ENCODE data around the gene CNTN5. TPM values are rescaled to one million over a fixed set of nuclear protein-coding genes. Genes with fewer than 3 reads are reported as not detected.

Gene CNTN5
- total RNA-seq, 2 donors from 2014 or later = 1.4 to 3.3 TPM

- H3K27me3 Mint-ChIP-seq (ENCODE audit: insufficient read depth) = no peaks in the 10 kb centered on the region
- Histone ChIP-seq H3K36me3 (ENCODE audit: control insufficient read depth, insufficient read depth, low read length) (no peaks in the 10 kb centered on the region), H3K4me1 (ENCODE audit: control insufficient read depth, insufficient read depth, low read length) (no peaks in the 10 kb centered on the region), H3K9me3 (ENCODE audit: control insufficient read depth, low read length) (no peaks in the 10 kb centered on the region), H3K4me3 (ENCODE audit: low read length) (no peak overlapping the region), H3K27ac (ENCODE audit: low read depth, low read length) (no peak overlapping the region), H3K9ac (ENCODE audit: extremely low read depth, low read length, poor library complexity, severe bottlenecking) (no peak overlapping the region), H3K27me3 (ENCODE audit: control insufficient read depth, insufficient read depth, low read length, poor library complexity, severe bottlenecking) (no peaks in the 10 kb centered on the region)
- no peaks in the 10 kb centered on the region for H3K9me3 Mint-ChIP-seq
- no peak overlapping the region for H3K4me3 Mint-ChIP-seq
- no peak overlapping the region for H3K27ac Mint-ChIP-seq
- no peaks in the 10 kb centered on the region for H3K4me1 Mint-ChIP-seq
- TF ChIP-seq CTCF (conservative IDR thresholded peaks at IDR 0.05) = no peak
- whole genome bisulfite sequencing, 2 experiments (ENCODE audit: insufficient coverage in 1 of 2, insufficient read length in 1 of 2) = 95% methylated on average over 2 of the region's 2 CpGs; no CpG with 5 or more reads in 1 of the 2 experiments
- no peak for DNase-seq
- no peaks in the 10 kb centered on the region for H3K36me3 Mint-ChIP-seq (ENCODE audit: low read depth)
Measured at GRCh38 chr11:100208207-100208606, 1187.5 kb downstream of the CNTN5 start.

- Histone ChIP-seq H3K9ac (ENCODE audit: extremely low read depth, low read length, poor library complexity, severe bottlenecking) (no peak overlapping the region), H3K27me3 (ENCODE audit: control insufficient read depth, insufficient read depth, low read length, poor library complexity, severe bottlenecking) (no peaks in the 10 kb centered on the region), H3K9me3 (ENCODE audit: control insufficient read depth, low read length) (no peaks in the 10 kb centered on the region), H3K27ac (ENCODE audit: low read depth, low read length) (no peak overlapping the region), H3K36me3 (ENCODE audit: control insufficient read depth, insufficient read depth, low read length) (no peaks in the 10 kb centered on the region), H3K4me3 (ENCODE audit: low read length) (no peak overlapping the region), H3K4me1 (ENCODE audit: control insufficient read depth, insufficient read depth, low read length) (no peaks in the 10 kb centered on the region)
- DNase-seq = no peak
- Mint-ChIP-seq H3K9me3 (no peaks in the 10 kb centered on the region), H3K27me3 (ENCODE audit: insufficient read depth) (no peaks in the 10 kb centered on the region), H3K36me3 (ENCODE audit: low read depth) (no peaks in the 10 kb centered on the region), H3K4me3 (no peak overlapping the region), H3K27ac (no peak overlapping the region), H3K4me1 (no peaks in the 10 kb centered on the region)
- TF ChIP-seq CTCF (conservative IDR thresholded peaks at IDR 0.05) = no peak
- 93% methylated on average over 1 of the region's 1 CpG; no CpG with 5 or more reads in 1 of the 2 experiments for WGBS, 2 experiments (ENCODE audit: insufficient coverage in 1 of 2, insufficient read length in 1 of 2)
Measured at GRCh38 chr11:100214791-100215190, 1194.0 kb downstream of the CNTN5 start.

- Mint-ChIP-seq H3K27ac (no peak overlapping the region), H3K9me3 (no peaks in the 10 kb centered on the region), H3K27me3 (ENCODE audit: insufficient read depth) (no peaks in the 10 kb centered on the region), H3K36me3 (ENCODE audit: low read depth) (no peaks in the 10 kb centered on the region), H3K4me1 (peaks cover 17% of the 10 kb centered on the region), H3K4me3 (no peak overlapping the region)
- H3K4me3 ChIP-seq (ENCODE audit: low read length) = no peak overlapping the region
- TF ChIP-seq CTCF (conservative IDR thresholded peaks at IDR 0.05) = no peak
- WGBS, 2 experiments (ENCODE audit: insufficient coverage in 1 of 2, insufficient read length in 1 of 2) = 84 to 88% methylated on average over 3 of the region's 3 CpGs
- no peak overlapping the region for H3K9ac ChIP-seq (ENCODE audit: extremely low read depth, low read length, poor library complexity, severe bottlenecking)
- H3K9me3 ChIP-seq (ENCODE audit: control insufficient read depth, low read length) = no peaks in the 10 kb centered on the region
- no peak for DNase-seq
- H3K36me3 ChIP-seq (ENCODE audit: control insufficient read depth, insufficient read depth, low read length) = no peaks in the 10 kb centered on the region
- no peak overlapping the region for H3K27ac ChIP-seq (ENCODE audit: low read depth, low read length)
- H3K27me3 ChIP-seq (ENCODE audit: control insufficient read depth, insufficient read depth, low read length, poor library complexity, severe bottlenecking) = no peaks in the 10 kb centered on the region
- H3K4me1 ChIP-seq (ENCODE audit: control insufficient read depth, insufficient read depth, low read length) = no peaks in the 10 kb centered on the region
Measured at GRCh38 chr11:100220801-100221200, 1200.1 kb downstream of the CNTN5 start.
